ENCODE results near the gene ANK3.
A peak's percentile ranks its signal among the peaks of the same experiment; 100 is the strongest.

ANK3 gene

GRCh38 chr10:60266513-60266912 is 123.2 kb downstream of the ANK3 start:
- Mint-ChIP-seq H3K27me3 (ENCODE audit: low read depth, poor library complexity) (peaks cover 8% of the 10 kb centered on the region), H3K36me3 (ENCODE audit: low read depth) (no peaks in the 10 kb centered on the region), H3K4me1 (peaks cover 5% of the 10 kb centered on the region), H3K27ac (no peak overlapping the region), H3K9me3 (no peaks in the 10 kb centered on the region), H3K4me3 (no peak overlapping the region)
- DNase-seq: no peak
- no peak for TF ChIP-seq CTCF (IDR thresholded peaks at IDR 0.05)

DNA sequence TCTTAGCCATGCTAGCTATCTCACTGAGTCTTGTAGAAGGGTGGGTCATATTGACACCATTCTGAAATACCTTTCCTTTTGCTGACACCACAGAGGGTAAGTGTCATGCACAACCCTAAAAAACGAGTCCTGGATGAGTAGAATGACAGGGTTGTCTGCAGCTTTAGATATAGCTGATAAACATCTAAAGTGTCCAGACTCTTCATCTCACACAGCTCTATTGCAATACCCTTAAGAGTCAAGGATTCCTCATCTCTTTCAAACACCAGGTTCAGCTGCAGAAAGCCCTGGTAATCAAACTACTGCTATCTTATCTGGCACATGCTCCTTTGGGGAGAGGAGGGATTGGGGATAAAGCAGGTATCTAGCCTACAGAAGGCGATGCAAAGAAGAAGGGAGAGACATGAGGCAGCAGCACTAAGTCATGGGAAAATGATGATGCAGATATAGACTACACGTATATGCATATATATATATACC is 127.0 kb downstream of the ANK3 start:
- H3K36me3 Mint-ChIP-seq (ENCODE audit: low read depth): no peaks in the 10 kb centered on the region
- no peak overlapping the region for H3K27ac Mint-ChIP-seq
- H3K9me3 Mint-ChIP-seq: no peaks in the 10 kb centered on the region
- peaks cover 30% of the 10 kb centered on the region for H3K4me1 Mint-ChIP-seq
- H3K27me3 Mint-ChIP-seq (ENCODE audit: low read depth, poor library complexity): peaks cover 8% of the 10 kb centered on the region
- DNase-seq: no peak
- H3K4me3 Mint-ChIP-seq: no peak overlapping the region
- no peak for TF ChIP-seq CTCF (IDR thresholded peaks at IDR 0.05)

DNA sequence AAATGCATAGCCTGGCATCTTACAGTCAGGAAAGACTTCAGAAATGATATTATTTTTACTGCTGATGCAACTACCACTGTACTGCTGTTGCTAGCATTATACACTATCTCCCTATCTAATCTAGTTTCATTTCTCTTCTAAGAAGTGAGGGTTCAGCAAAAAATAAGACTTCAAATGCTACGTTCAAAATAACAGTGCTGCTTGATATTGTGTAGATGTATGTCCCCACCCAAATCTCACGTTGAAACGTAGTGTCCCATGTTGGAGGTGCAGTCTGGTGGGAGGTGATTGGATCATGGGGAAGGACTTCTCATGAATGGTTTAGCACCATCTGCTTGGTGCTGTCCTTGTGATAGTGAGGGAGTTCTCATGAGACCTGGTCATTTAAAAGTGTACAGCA is 129.4 kb downstream of the ANK3 start:
- peaks cover 34% of the 10 kb centered on the region for H3K4me1 Mint-ChIP-seq
- DNase-seq: no peak
- TF ChIP-seq CTCF (IDR thresholded peaks at IDR 0.05): no peak

GRCh38 chr10:60258429-60258797 is 131.3 kb downstream of the ANK3 start:
- TF ChIP-seq CTCF (IDR thresholded peaks at IDR 0.05): no peak
- H3K36me3 Mint-ChIP-seq (ENCODE audit: low read depth): no peaks in the 10 kb centered on the region
- no peaks in the 10 kb centered on the region for H3K9me3 Mint-ChIP-seq
- peaks cover 34% of the 10 kb centered on the region for H3K4me1 Mint-ChIP-seq
- H3K27ac Mint-ChIP-seq: no peak overlapping the region
- H3K27me3 Mint-ChIP-seq (ENCODE audit: low read depth, poor library complexity): peaks cover 2% of the 10 kb centered on the region
- no peak for DNase-seq
- no peak overlapping the region for H3K4me3 Mint-ChIP-seq

More for the DNA sequence above, 129.4 kb downstream of the ANK3 start:
- H3K9me3 Mint-ChIP-seq: no peaks in the 10 kb centered on the region
- no peak overlapping the region for H3K27ac Mint-ChIP-seq
- no peak overlapping the region for H3K4me3 Mint-ChIP-seq
- no peaks in the 10 kb centered on the region for H3K36me3 Mint-ChIP-seq (ENCODE audit: low read depth)
- peaks cover 4% of the 10 kb centered on the region for H3K27me3 Mint-ChIP-seq (ENCODE audit: low read depth, poor library complexity)

DNA sequence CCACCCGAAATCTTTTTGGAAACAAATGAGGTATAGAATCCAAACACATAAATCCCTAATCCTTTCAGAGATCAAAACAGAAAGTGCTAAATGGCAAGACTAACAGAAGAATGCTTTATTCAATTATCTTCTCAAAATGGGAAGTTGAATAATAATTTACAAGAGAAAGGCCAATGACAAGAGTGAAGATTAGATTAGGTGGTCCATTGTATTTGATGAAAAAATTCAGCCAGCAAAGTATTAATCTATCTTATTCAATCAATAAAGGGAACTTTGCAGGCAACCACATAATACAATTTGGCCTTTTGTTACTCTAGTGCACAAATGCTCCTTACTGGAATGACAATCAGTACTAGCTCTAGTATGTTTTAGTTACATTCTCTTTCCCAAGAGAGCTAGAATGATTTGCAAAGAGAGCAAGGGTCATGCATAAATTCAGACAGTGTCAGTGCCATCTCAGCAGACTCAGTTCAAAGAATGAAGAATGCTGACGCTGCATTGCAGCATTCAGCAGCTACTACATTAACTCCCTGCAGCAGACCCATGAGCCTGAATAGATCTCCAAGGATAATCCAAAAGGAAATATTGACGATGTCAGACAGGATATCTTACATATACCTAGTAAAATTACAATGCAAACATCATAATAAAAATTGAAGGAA is 131.8 kb downstream of the ANK3 start:
- Mint-ChIP-seq H3K4me1 (peaks cover 34% of the 10 kb centered on the region), H3K4me3 (no peak overlapping the region), H3K36me3 (ENCODE audit: low read depth) (no peaks in the 10 kb centered on the region), H3K9me3 (no peaks in the 10 kb centered on the region), H3K27me3 (ENCODE audit: low read depth, poor library complexity) (no peaks in the 10 kb centered on the region), H3K27ac (no peak overlapping the region)
- TF ChIP-seq CTCF (IDR thresholded peaks at IDR 0.05): no peak
- DNase-seq: peak; percentile 26

GRCh38 chr10:60254776-60255175 is 134.9 kb downstream of the ANK3 start:
- H3K27ac Mint-ChIP-seq: no peak overlapping the region
- no peak overlapping the region for H3K4me3 Mint-ChIP-seq
- no peaks in the 10 kb centered on the region for H3K9me3 Mint-ChIP-seq
- H3K36me3 Mint-ChIP-seq (ENCODE audit: low read depth): no peaks in the 10 kb centered on the region
- H3K4me1 Mint-ChIP-seq: peaks cover 23% of the 10 kb centered on the region
- no peak for DNase-seq
- no peak for TF ChIP-seq CTCF (IDR thresholded peaks at IDR 0.05)
- H3K27me3 Mint-ChIP-seq (ENCODE audit: low read depth, poor library complexity): peaks cover 4% of the 10 kb centered on the region
